HepG2 (cell line): ENCODE results near the gene CYP2C19. TPM values are rescaled to one million over a fixed set of nuclear protein-coding genes. Genes with fewer than 3 reads are reported as not detected.

ENCODE experiments used
- ATAC-seq: fragments of 200-7000 bp; cut with Tn5 transposase; 3 replicates; pipeline ENCODE4 v1.9.1; 2020; ENCODE audit warnings: mild to moderate bottlenecking, moderate library complexity
- Bru-seq: library from RNA; stranded (reverse); fragments of 400-500 nt; gene quantifications from one replicate; lab custom pipeline; 2021; lab: Mats Ljungman, UMichigan
- BruChase-seq, 2 experiments: library from RNA; stranded (reverse); fragments of 400-500 nt; gene quantifications; one replicate each; lab custom pipeline; 2021; lab: Mats Ljungman, UMichigan
- BruUV-seq: library from RNA; stranded (reverse); fragments of 400-500 nt; replicated peaks from 2 replicates; lab custom pipeline; 2021; lab: Mats Ljungman, UMichigan
- CTCF ChIA-PET: fragments of 300-600 bp; formaldehyde crosslinking; extraction: SDS; loops from one replicate; lab custom pipeline; 2021; ENCODE audit warnings: low total read pairs, inconsistent platforms, low intra/inter-chr PET ratio; lab: Yijun Ruan, JAX
- POLR2A ChIA-PET: fragments of 350-600 bp; sonication (Branson Sonifier 250); formaldehyde crosslinking; loops from one replicate; lab custom pipeline; 2020; ENCODE audit warnings: antibody characterized with exemption, inconsistent platforms; lab: Yijun Ruan, JAX
- DNase-seq: peaks from one replicate; pipeline ENCODE4 v3.0.0-alpha.2; 2015; ENCODE audit warnings: low spot score
- FAIRE-seq: peaks from 3 replicates; lab custom pipeline; 2011; peaks lifted over from hg19 to GRCh38; lab: Jason Lieb, UNC
- H2AFZ ChIP-seq: one replicate; pipeline ENCODE4 v1.6.1; 2011; ENCODE audit warnings: low read length, inconsistent platforms
- H3K27ac ChIP-seq: fragments of 300-600 bp; 3 replicates; pipeline ENCODE4 v1.8.0; 2011; ENCODE audit warnings: mixed run types, mild to moderate bottlenecking, mixed read lengths, low read length, inconsistent platforms; ENCODE audit not compliant: insufficient read depth; ENCODE audit errors: extremely low read length
- H3K27me3 ChIP-seq, 2 experiments: fragments of 200-600 bp in 1 of 2; 2 replicates in 1 of 2; 3 replicates in 1 of 2; pipeline versions ENCODE4 v1.6.0 to v1.8.0; 2011; ENCODE audit warnings: low read length in 2 of 2, mild to moderate bottlenecking in 2 of 2, moderate library complexity in 2 of 2, inconsistent platforms in 1 of 2; ENCODE audit not compliant: insufficient read depth in 2 of 2, control insufficient read depth in 1 of 2
- H3K36me3 ChIP-seq, 2 experiments: fragments of 200-600 bp in 1 of 2; replicated peaks in 1 of 2; 2 replicates in 1 of 2; 3 replicates in 1 of 2; pipeline versions ENCODE4 v1.5.1 to v1.8.0; 2011; ENCODE audit warnings: low read length in 2 of 2, inconsistent platforms in 1 of 2; ENCODE audit not compliant: insufficient read depth in 2 of 2, control insufficient read depth in 1 of 2
- H3K4me1 ChIP-seq: 2 replicates; pipeline ENCODE4 v1.5.1; 2012; ENCODE audit warnings: low read length, inconsistent platforms; ENCODE audit not compliant: insufficient read depth
- H3K4me2 ChIP-seq: 2 replicates; pipeline ENCODE4 v1.6.0; 2011; ENCODE audit warnings: low read depth, low read length, inconsistent platforms
- H3K4me3 ChIP-seq, 3 experiments: fragments of 200-600 bp in 1 of 3; sonication (generic), shearing (Covaris generic) in 1 of 3; replicated peaks in 1 of 3; 2 replicates each; pipeline ENCODE4 v1.5.1; 2011 to 2016; ENCODE audit warnings: low read length in 3 of 3, inconsistent platforms in 2 of 3, low read depth in 2 of 3, mild to moderate bottlenecking in 2 of 3, control low read depth in 1 of 3, mixed read lengths in 1 of 3; ENCODE audit not compliant: insufficient read depth in 1 of 3
- H3K79me2 ChIP-seq: one replicate; pipeline ENCODE4 v1.6.1; 2011; ENCODE audit warnings: low read length, inconsistent platforms; ENCODE audit not compliant: insufficient read depth
- H3K9ac ChIP-seq: 2 replicates; pipeline ENCODE4 v1.6.0; 2011; ENCODE audit warnings: mild to moderate bottlenecking, low read depth, low read length, inconsistent platforms; ENCODE audit not compliant: insufficient read depth
- H3K9me3 ChIP-seq: 2 replicates; pipeline ENCODE4 v1.5.1; 2012; ENCODE audit warnings: mild to moderate bottlenecking, low read length
- H4K20me1 ChIP-seq: 2 replicates; pipeline ENCODE4 v1.6.0; 2011; ENCODE audit warnings: inconsistent platforms, mild to moderate bottlenecking, low read length, moderate library complexity; ENCODE audit not compliant: insufficient read depth
- BRCA1 ChIP-seq: sonication (generic); formaldehyde crosslinking; IDR thresholded peaks from 2 replicates; pipeline ENCODE4 v1.4.0; 2020; ENCODE audit warnings: missing genetic modification reagents
- HNRNPUL1 ChIP-seq: fragments of 200-400 bp; formaldehyde crosslinking; IDR thresholded peaks from 2 replicates; pipeline ENCODE4 v1.6.1; 2017; ENCODE audit warnings: low read depth, mild to moderate bottlenecking, low read length, moderate library complexity
- MAF1 ChIP-seq: sonication (generic); formaldehyde crosslinking; IDR thresholded peaks from 2 replicates; pipeline ENCODE4 v1.5.0; 2020; ENCODE audit warnings: missing genetic modification reagents, borderline replicate concordance
- NCOA1 ChIP-seq: sonication (generic); formaldehyde crosslinking; IDR thresholded peaks from 2 replicates; pipeline ENCODE4 v1.9.0; 2021; ENCODE audit warnings: missing genetic modification reagents
- REXO4 ChIP-seq: sonication (generic); formaldehyde crosslinking; IDR thresholded peaks from 2 replicates; pipeline ENCODE4 v1.8.0; 2022; ENCODE audit warnings: missing genetic modification reagents, mild to moderate bottlenecking, borderline replicate concordance
- YEATS4 ChIP-seq: sonication (generic); formaldehyde crosslinking; IDR thresholded peaks from 2 replicates; pipeline ENCODE4 v1.4.0; 2020; ENCODE audit warnings: missing genetic modification reagents, borderline replicate concordance
- ZNF615 ChIP-seq: sonication (generic); formaldehyde crosslinking; IDR thresholded peaks from 2 replicates; pipeline ENCODE4 v1.5.0; 2020; ENCODE audit warnings: mild to moderate bottlenecking, missing genetic modification reagents, borderline replicate concordance
- ZNF619 ChIP-seq: sonication (generic); formaldehyde crosslinking; IDR thresholded peaks from 2 replicates; pipeline ENCODE4 v1.4.0; 2020; ENCODE audit warnings: mild to moderate bottlenecking, missing genetic modification reagents
- WGBS: methylation state at CpG from one replicate; pipeline ENCODE4 v1.1.6; 2017; ENCODE audit warnings: low lambda C conversion rate; 5-methylcytosine and 5-hydroxymethylcytosine counted together
- in situ Hi-C: cut with HindIII; loops from 2 replicates; pipeline ENCODE4 v1.10.0; 2017; ENCODE audit warnings: low pct_unique_long_range_greater_than_20kb; ENCODE audit not compliant: extremely low pct_ligation_motif_present
- intact Hi-C: fragments of 100-400 bp; cut with micrococcal nuclease; formaldehyde crosslinking; loops from one replicate; pipeline ENCODE4 v1.10.0; 2022; ENCODE audit not compliant: unreplicated experiment
- long read RNA-seq, 2 experiments: library from RNA in 1 of 2; library from polyadenylated mRNA in 1 of 2; stranded (forward) in 1 of 2; unstranded in 1 of 2; transcript quantifications; one replicate each; pipeline ENCODE4 v2.0.0, GENCODE V29; 2019 to 2022
- polyA minus RNA-seq, 3 experiments: library from RNA; depleted of rRNA, polyadenylated mRNA; stranded (reverse); fragments of >200 nt; gene quantifications; 2 replicates each; pipeline ENCODE4 v1.2.3, GENCODE V29; 2011; ENCODE audit warnings: low replicate concordance in 1 of 3
- polyA plus RNA-seq, 8 experiments: library from polyadenylated mRNA; depleted of rRNA in 3 of 8; stranded (reverse) in 7 of 8; unstranded in 1 of 8; fragments of >200 nt; fragmentation: Illumina TruSeq in 4 of 8; extraction: Trizol in 4 of 8; gene quantifications; 2 replicates each; pipeline versions ENCODE4 v1.2.1 to v1.2.3, GENCODE V29; 2011 to 2016; ENCODE audit warnings: low read depth in 4 of 8, missing spikeins in 1 of 8, mixed read lengths in 1 of 8; ENCODE audit not compliant: insufficient read depth in 1 of 8
- total RNA-seq, 5 experiments: library from RNA; depleted of rRNA; stranded (reverse); fragments of >200 nt; fragmentation: Illumina TruSeq; extraction: Trizol; gene quantifications; 2 replicates each; pipeline ENCODE4 v1.2.3, GENCODE V29; 2016; ENCODE audit warnings: low read depth in 1 of 5
- TF ChIP-seq, protein P1 (sequence below): sonication (generic); formaldehyde crosslinking; IDR thresholded peaks from 2 replicates; pipeline ENCODE4 v1.5.0; 2020; ENCODE audit warnings: missing genetic modification reagents
- TF ChIP-seq, protein P2 (sequence below): IDR thresholded peaks from 2 replicates; pipeline ENCODE4 v1.6.1; 2012; ENCODE audit warnings: low read length, improper control_type of control experiment
- TF ChIP-seq, protein P3 (sequence below): sonication (generic); formaldehyde crosslinking; IDR thresholded peaks from 2 replicates; pipeline ENCODE4 v1.4.0; 2020; ENCODE audit warnings: low read depth, missing genetic modification reagents
- TF ChIP-seq, protein P4 (sequence below): IDR thresholded peaks from 2 replicates; pipeline ENCODE4 v1.6.1; 2016; ENCODE audit warnings: mild to moderate bottlenecking, missing biosample characterization, missing genetic modification reagents

CYP2C19 gene
- not detected in 2 replicates for total RNA-seq (2016; rRNA removed; fragmentation: Illumina TruSeq; extraction: Trizol)
- total RNA-seq (2016; cell fraction: cytosol; rRNA removed; fragmentation: Illumina TruSeq; extraction: Trizol; ENCODE audit: low read depth): not detected in 2 replicates
- not detected in 2 replicates for total RNA-seq (2016; cell fraction: insoluble cytoplasmic fraction; rRNA removed; fragmentation: Illumina TruSeq; extraction: Trizol)
- total RNA-seq (2016; cell fraction: membrane; rRNA removed; fragmentation: Illumina TruSeq; extraction: Trizol): not detected in 2 replicates
- not detected in 2 replicates for total RNA-seq (2016; cell fraction: nucleus; rRNA removed; fragmentation: Illumina TruSeq; extraction: Trizol)
- not detected in 2 replicates for polyA plus RNA-seq (2011; rRNA removed)
- polyA plus RNA-seq (2011; cell fraction: cytosol; rRNA removed): not detected in 2 replicates
- polyA plus RNA-seq (2011; cell fraction: nucleus; rRNA removed): not detected in 2 replicates
- polyA plus RNA-seq (2012): not detected in 2 replicates
- polyA plus RNA-seq (2016; cell fraction: cytosol; fragmentation: Illumina TruSeq; extraction: Trizol; ENCODE audit: low read depth): not detected in 2 replicates
- polyA plus RNA-seq (2016; cell fraction: insoluble cytoplasmic fraction; fragmentation: Illumina TruSeq; extraction: Trizol; ENCODE audit: low read depth): not detected in 2 replicates
- not detected in 2 replicates for polyA plus RNA-seq (2016; cell fraction: membrane; fragmentation: Illumina TruSeq; extraction: Trizol; ENCODE audit: low read depth)
- not detected in 2 replicates for polyA plus RNA-seq (2016; cell fraction: nucleus; fragmentation: Illumina TruSeq; extraction: Trizol; ENCODE audit: insufficient read depth, low read depth)
- not detected in 2 replicates for polyA minus RNA-seq (2011; rRNA and poly(A)+ RNA removed; ENCODE audit: low replicate concordance)
- polyA minus RNA-seq (2011; cell fraction: cytosol; rRNA and poly(A)+ RNA removed): not detected in 2 replicates
- polyA minus RNA-seq (2011; cell fraction: nucleus; rRNA and poly(A)+ RNA removed): not detected in 2 replicates
- Bru-seq, nascent RNA: not detected
- BruChase-seq, experiment 1, labeled RNA remaining after a 6-hour chase: not detected
- BruChase-seq, experiment 2, labeled RNA remaining after a 2-hour chase: not detected
- long read RNA-seq, experiment 1: 0 reads
- long read RNA-seq, experiment 2: 0 reads

DNA sequence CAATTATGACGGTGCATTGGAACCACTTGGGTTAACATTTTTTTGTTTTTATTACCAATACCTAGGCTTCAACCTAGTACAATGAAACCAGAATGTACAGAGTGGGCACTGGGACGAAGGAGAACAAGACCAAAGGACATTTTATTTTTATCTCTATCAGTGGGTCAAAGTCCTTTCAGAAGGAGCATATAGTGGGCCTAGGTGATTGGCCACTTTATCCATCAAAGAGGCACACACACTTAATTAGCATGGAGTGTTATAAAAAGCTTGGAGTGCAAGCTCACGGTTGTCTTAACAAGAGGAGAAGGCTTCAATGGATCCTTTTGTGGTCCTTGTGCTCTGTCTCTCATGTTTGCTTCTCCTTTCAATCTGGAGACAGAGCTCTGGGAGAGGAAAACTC, at the start of gene CYP2C19:
Gene CYP2C19 (plus strand): TSS at position 289 of the 400 bp plus-strand sequence. CDS start 25 bp downstream, at position 314.
- no peak within 1 kb of the TSS for H2AFZ ChIP-seq
- H3K4me1 ChIP-seq: no peaks in the 10 kb centered on the region
- H3K27me3 ChIP-seq: no peaks in the 10 kb centered on the region; a peak in 1 of 5 replicates
- no peaks in the 10 kb centered on the region for H4K20me1 ChIP-seq
- DNase-seq (no peak), FAIRE-seq (no peak), ATAC-seq (no peak)
- no peak within 1 kb of the TSS for H3K9ac ChIP-seq
- intact Hi-C loops: no loop called here
- no peaks in the 10 kb centered on the region for H3K79me2 ChIP-seq
- H3K9me3 ChIP-seq: no peaks in the 10 kb centered on the region
- WGBS: 15% methylated on average over 3 of the region's 3 CpGs
- no peak within 1 kb of the TSS for H3K4me3 ChIP-seq
- ChIA-PET CTCF (no interaction called here), POLR2A (no interaction called here)
- no peak within 1 kb of the TSS for H3K27ac ChIP-seq
- no TSS peak for BruUV-seq
- no peaks in the 10 kb centered on the region for H3K36me3 ChIP-seq
- in situ Hi-C loops: no loop called here
- no peak within 1 kb of the TSS for H3K4me2 ChIP-seq
- TF ChIP-seq NCOA1 (no peak), HNRNPUL1 (no peak), ZNF619 (CRISPR knock-in tag) (no peak), BRCA1 (CRISPR knock-in tag) (no peak), MAF1 (CRISPR knock-in tag) (no peak), ZNF615 (no peak), YEATS4 (CRISPR knock-in tag) (no peak), REXO4 (CRISPR knock-in tag) (no peak)
- TF ChIP-seq, protein P1, sequence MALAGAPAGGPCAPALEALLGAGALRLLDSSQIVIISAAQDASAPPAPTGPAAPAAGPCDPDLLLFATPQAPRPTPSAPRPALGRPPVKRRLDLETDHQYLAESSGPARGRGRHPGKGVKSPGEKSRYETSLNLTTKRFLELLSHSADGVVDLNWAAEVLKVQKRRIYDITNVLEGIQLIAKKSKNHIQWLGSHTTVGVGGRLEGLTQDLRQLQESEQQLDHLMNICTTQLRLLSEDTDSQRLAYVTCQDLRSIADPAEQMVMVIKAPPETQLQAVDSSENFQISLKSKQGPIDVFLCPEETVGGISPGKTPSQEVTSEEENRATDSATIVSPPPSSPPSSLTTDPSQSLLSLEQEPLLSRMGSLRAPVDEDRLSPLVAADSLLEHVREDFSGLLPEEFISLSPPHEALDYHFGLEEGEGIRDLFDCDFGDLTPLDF (CRISPR knock-in tag): no peak
- TF ChIP-seq, protein P2, sequence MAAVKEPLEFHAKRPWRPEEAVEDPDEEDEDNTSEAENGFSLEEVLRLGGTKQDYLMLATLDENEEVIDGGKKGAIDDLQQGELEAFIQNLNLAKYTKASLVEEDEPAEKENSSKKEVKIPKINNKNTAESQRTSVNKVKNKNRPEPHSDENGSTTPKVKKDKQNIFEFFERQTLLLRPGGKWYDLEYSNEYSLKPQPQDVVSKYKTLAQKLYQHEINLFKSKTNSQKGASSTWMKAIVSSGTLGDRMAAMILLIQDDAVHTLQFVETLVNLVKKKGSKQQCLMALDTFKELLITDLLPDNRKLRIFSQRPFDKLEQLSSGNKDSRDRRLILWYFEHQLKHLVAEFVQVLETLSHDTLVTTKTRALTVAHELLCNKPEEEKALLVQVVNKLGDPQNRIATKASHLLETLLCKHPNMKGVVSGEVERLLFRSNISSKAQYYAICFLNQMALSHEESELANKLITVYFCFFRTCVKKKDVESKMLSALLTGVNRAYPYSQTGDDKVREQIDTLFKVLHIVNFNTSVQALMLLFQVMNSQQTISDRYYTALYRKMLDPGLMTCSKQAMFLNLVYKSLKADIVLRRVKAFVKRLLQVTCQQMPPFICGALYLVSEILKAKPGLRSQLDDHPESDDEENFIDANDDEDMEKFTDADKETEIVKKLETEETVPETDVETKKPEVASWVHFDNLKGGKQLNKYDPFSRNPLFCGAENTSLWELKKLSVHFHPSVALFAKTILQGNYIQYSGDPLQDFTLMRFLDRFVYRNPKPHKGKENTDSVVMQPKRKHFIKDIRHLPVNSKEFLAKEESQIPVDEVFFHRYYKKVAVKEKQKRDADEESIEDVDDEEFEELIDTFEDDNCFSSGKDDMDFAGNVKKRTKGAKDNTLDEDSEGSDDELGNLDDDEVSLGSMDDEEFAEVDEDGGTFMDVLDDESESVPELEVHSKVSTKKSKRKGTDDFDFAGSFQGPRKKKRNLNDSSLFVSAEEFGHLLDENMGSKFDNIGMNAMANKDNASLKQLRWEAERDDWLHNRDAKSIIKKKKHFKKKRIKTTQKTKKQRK: no peak
- TF ChIP-seq, protein P3, sequence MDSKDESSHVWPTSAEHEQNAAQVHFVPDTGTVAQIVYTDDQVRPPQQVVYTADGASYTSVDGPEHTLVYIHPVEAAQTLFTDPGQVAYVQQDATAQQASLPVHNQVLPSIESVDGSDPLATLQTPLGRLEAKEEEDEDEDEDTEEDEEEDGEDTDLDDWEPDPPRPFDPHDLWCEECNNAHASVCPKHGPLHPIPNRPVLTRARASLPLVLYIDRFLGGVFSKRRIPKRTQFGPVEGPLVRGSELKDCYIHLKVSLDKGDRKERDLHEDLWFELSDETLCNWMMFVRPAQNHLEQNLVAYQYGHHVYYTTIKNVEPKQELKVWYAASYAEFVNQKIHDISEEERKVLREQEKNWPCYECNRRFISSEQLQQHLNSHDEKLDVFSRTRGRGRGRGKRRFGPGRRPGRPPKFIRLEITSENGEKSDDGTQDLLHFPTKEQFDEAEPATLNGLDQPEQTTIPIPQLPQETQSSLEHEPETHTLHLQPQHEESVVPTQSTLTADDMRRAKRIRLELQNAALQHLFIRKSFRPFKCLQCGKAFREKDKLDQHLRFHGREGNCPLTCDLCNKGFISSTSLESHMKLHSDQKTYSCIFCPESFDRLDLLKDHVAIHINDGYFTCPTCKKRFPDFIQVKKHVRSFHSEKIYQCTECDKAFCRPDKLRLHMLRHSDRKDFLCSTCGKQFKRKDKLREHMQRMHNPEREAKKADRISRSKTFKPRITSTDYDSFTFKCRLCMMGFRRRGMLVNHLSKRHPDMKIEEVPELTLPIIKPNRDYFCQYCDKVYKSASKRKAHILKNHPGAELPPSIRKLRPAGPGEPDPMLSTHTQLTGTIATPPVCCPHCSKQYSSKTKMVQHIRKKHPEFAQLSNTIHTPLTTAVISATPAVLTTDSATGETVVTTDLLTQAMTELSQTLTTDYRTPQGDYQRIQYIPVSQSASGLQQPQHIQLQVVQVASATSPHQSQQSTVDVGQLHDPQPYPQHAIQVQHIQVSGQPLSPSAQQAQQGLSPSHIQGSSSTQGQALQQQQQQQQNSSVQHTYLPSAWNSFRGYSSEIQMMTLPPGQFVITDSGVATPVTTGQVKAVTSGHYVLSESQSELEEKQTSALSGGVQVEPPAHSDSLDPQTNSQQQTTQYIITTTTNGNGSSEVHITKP: no peak
- TF ChIP-seq, protein P4, sequence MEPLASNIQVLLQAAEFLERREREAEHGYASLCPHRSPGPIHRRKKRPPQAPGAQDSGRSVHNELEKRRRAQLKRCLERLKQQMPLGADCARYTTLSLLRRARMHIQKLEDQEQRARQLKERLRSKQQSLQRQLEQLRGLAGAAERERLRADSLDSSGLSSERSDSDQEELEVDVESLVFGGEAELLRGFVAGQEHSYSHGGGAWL: no peak
